ENCODE data around the gene MDH1B. TPM values are rescaled to one million over a fixed set of nuclear protein-coding genes. Genes with fewer than 3 reads are reported as not detected.

Gene MDH1B
- total RNA-seq (2022; extraction: Qiagen RNA extraction; ENCODE audit: low read depth): 1.6 to 2.5 TPM (median 1.7 TPM) in 5 replicates

DNA sequence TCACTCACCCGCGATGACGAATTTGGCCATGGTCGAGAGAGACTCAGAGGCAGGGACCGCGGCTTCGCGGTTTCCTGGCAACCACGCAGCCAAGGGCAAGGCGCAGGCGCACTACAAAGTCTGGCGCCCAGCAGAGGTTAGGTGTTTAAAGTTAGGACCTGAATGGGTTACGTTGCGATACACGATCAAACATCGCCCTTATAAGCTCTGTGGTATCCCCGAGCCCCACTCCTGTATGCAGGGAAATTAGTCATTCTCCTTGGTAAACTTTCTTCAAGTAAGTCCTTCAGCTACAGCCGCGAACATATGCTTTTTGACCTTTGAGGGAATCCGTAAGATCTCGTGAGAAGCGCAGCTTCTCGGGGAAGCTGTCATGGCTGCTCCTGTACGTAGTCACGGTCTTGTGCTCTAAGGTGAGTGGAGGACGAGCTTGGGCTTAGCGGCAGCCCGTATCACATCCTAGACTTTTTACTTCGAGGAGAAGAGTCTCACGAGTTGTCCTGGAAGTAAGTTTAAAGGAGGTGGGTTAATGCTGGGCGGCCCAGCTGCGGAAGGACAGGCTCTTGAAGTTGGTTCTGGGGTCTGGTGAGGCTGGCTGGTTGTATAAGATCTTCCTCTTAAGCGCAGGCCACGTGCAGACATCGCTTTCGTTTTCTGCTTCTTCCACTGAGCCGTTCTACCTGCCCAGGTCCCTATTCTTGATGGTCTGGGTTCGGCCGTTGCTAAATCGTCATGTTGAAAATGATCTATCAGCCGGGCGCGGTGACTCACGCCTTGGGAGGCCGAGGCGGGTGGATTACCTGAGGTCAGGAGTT lies at the start of gene MDH1B, which contains the start of gene FASTKD2:
Gene MDH1B (minus strand): TSS at position 87 of the 815 bp plus-strand sequence. CDS start 57 bp downstream, at position 30.
Gene FASTKD2 (plus strand): TSS at position 365 of the 815 bp plus-strand sequence. CDS start 1,088 bp downstream, outside the sequence.

DNA sequence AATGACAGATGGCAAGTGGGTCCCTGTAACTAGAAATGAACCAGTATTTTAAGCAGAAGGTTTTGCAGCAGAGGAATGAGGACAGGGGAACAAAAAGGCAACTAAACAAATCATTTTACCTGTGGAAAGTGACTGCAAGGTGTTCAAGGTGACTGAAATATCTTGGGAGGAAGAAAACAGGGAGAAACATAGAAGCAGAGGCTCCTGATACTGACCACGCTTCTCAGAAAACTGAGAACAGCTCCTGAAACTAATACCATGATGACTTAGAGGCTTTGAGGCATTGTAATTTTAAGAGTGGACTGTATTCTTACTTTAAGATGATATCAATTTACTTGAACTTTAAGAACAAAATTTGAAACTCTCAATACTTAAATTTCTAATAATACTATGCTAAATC lies 46.8 kb downstream of the MDH1B start, which contains the start of gene DYTN:
Gene DYTN (minus strand): TSS at position 101 of the 400 bp plus-strand sequence. CDS start 117 bp downstream, outside the sequence.

Other genes starting within 250 kb of the MDH1B start
- not detected in 5 replicates for gene FAM237A, start 122.8 kb downstream of the MDH1B start, total RNA-seq (2022; extraction: Qiagen RNA extraction; ENCODE audit: low read depth)
- not detected in 5 replicates for gene DYTN, start 46.9 kb downstream of the MDH1B start, total RNA-seq (2022; extraction: Qiagen RNA extraction; ENCODE audit: low read depth)
- gene FASTKD2, start 278 bp upstream of the MDH1B start, total RNA-seq (2022; extraction: Qiagen RNA extraction; ENCODE audit: low read depth): 22.5 to 36.0 TPM (median 33.7 TPM) in 5 replicates
- gene CPO, start 174.2 kb upstream of the MDH1B start, total RNA-seq (2022; extraction: Qiagen RNA extraction; ENCODE audit: low read depth): 0.13 TPM in 1 of 5 replicates, not detected in the others